Epidermal melanocyte (primary cell): ENCODE data around the gene PTPRN2.

ENCODE experiments used
- DNase-seq: peaks from one replicate; pipeline ENCODE4 v3.0.0; 2011; ENCODE audit warnings: low spot score; ENCODE audit not compliant: insufficient read length

The PTPRN2 gene

DNA sequence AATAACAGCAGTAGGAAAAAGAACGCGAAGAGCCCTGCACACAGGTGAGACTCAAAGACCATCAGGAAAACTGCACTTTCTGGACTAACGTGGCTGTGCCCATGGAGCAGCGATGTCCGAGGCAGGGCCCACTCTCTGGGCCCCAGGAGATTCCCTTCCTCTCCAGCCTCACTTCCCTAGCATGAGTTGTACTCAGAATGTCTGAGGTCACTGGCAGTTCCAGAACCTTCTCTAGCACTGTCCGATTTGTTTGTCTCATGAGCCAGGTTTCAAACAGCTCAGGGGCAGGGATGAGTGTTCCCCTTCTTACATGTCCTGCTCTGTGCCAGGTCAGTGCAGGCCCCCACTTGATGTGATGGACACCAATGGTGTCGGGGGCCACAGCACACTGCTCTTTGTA lies 484.2 kb downstream of the PTPRN2 start:
- DNase-seq: no peak

DNA sequence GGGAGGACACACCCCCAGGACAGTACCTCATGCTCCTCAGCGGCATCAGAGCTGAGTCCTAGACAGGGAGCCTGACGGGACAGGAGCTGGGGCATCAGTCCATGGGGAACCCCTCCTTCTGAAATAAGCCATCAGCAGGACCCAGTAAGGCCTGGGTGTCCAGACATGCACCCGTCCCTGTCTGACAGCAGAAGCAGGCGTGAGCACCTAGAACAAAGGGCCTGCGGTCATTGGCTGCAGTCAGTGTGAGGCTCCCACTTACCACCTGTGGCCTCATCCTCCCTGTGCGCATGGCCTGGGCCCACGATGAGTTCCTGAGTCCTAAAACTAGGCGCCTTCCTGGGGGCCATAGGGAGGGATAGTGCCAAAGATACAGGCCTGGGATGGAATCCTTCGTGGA lies 484.7 kb downstream of the PTPRN2 start:
- DNase-seq: no peak

- DNase-seq: no peak
Measured at GRCh38 chr7:158101821-158102450, 485.7 kb downstream of the PTPRN2 start.

GRCh38 chr7:158098125-158099030 lies 489.2 kb downstream of the PTPRN2 start:
- DNase-seq: no peak

GRCh38 chr7:158097453-158098124 lies 490.0 kb downstream of the PTPRN2 start:
- no peak for DNase-seq

DNA sequence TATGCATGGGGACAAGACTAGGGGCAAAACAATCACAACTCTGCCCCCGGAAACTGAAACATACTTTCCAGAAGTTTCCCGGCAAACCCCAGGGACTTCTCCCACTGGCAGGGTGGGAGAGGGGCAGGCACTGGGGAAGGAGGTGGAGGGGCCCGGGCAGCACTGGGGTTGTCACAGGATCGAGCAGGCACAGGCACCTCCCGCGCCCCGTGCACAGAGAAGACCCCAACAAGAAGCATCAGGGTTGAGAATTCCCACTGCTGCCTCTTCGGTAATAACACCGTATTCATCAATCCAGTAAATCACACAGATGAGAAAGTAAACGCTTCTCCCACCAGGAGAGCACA lies 490.5 kb downstream of the PTPRN2 start:
- no peak for DNase-seq

GRCh38 chr7:158096582-158096981 lies 491.0 kb downstream of the PTPRN2 start:
- DNase-seq: no peak

GRCh38 chr7:158094671-158095226 lies 492.9 kb downstream of the PTPRN2 start:
- no peak for DNase-seq

- DNase-seq: no peak
Measured at GRCh38 chr7:158094046-158094445, 493.6 kb downstream of the PTPRN2 start.

DNA sequence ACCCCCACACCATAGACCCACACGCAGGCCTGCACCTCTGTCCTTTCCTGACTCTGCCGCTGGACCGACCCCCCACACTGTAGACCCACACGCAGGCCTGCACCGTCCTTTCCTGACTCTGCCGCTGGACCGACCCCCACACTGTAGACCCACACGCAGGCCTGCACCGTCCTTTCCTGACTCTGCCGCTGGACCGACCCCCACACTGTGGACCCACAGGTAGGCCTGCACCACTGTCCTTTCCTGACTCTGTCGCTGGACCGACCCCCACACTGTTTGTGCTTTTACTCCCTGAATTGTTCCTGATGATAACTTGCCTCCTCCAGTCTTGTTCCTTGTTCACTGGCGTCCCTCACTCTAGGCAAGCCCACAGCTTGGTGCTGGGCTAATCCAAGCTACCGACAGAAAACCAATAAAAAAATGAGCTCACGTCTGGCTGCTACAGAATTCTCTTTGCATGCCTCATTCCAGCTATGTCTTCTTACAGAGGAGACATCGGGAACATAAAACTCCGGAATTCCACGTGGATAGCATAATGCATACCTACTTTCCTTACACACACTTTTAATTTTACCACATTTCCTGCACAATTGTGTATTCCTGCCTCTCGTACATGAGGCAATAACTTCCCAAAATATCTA lies 494.3 kb downstream of the PTPRN2 start:
- DNase-seq: no peak

DNA sequence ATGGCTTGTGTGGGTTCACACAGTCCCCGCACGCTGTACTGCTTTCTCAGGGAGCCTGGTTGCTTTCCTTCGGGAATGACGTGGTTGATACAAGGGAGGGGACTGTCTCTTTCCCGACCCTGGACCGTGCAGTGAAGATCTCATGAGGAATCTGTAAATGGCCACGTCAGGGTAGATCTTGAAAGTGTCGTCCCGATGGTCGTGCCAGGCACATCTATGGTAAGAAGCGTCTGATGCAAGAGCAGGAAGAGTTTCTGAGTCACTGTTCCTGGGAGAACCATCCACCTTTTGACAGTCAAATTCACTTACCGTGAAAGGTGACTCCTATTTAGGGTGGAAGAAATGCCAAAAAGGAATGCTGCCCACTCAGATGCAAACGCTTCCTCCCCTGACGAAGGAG lies 500.4 kb downstream of the PTPRN2 start:
- DNase-seq: no peak

GRCh38 chr7:158085741-158086695 lies 501.6 kb downstream of the PTPRN2 start:
- DNase-seq: no peak

GRCh38 chr7:158084555-158084954 lies 503.1 kb downstream of the PTPRN2 start:
- no peak for DNase-seq

DNA sequence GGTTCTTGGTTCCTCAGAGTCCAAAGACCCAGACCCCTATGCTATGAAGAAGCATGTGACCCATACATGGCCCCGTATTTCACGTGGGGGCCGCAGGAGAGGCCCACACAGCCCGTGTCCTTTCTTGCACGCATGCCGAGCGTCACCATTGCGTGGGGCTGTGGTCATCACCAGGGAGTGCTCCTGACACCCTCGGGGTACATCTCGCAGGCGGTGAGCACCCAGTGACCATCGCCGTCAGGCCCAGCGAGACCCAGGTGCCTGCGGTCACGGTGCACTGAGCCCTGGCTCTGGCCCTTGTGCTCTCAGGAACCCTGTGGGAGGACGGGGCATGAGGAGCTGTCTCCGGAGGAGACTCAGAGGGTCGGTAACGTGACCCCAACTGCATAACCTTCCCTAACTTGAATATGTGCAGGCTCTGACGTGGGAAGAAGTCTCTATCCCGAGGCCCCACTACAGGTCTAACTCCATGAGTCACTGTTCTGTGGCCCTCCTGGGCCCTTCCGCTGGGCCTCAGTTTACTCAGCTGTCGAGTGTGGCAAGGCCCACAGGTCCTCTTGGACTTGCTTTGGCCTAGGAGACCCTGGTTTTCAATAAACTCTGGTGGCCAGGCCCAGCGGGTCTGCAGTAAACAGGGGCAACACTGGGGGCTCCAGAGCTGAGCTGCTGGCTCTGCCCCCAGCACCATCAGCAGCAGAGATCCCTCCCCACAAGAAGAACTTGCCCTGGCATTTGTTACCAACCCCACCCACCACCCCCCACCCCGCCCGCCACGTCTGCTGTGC lies 503.9 kb downstream of the PTPRN2 start:
- no peak for DNase-seq

DNA sequence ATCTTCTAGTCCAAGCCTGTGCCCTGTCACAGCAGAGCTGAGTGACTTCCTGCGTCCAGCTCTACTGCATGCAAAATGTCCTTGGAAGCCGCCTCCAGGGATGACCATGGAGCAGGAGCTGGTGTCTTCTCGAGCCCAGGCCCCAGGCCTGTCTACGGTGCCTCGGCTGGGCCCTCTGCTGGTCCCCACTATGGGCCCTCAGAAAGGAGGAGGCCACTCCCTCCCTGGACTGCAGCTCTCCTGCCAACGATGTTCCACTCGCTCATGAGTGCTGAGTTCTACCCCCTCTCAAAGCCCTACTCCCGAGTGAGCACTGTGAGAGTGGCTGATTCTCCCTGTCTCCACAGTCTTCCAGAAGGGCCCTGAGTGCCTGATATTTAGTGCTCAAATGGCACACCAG lies 504.9 kb downstream of the PTPRN2 start:
- no peak for DNase-seq

- no peak for DNase-seq
Measured at GRCh38 chr7:158080899-158081445, 506.7 kb downstream of the PTPRN2 start.

- no peak for DNase-seq
Measured at GRCh38 chr7:158077934-158078910, 509.4 kb downstream of the PTPRN2 start.
